ENCODE data around the gene DEFB125. TPM values are rescaled to one million over a fixed set of nuclear protein-coding genes. Genes with fewer than 3 reads are reported as not detected.

The DEFB125 gene
- total RNA-seq, 4 donors from 2014 or later: not detected

- Histone ChIP-seq H3K27ac (no peak overlapping the region), H3K36me3 (no peaks in the 10 kb centered on the region), H3K4me1 (no peaks in the 10 kb centered on the region), H3K27me3 (no peaks in the 10 kb centered on the region), H3K4me3 (no peak overlapping the region), H3K9me3 (no peaks in the 10 kb centered on the region)
- DNase-seq: no peak
- WGBS, 2 donors (ENCODE audit: low coverage in 1 of 2): 69 to 72% methylated on average over 3 of the region's 3 CpGs
- intact Hi-C loops (cut with DNase I; ENCODE audit: low total_unique reads) (no loop called here), in situ Hi-C loops (cut with MboI; ENCODE audit: low pct_ligation_motif_present in 1 of 4, low pct_unique_long_range_greater_than_20kb in 1 of 4, low sequenced_read_pairs in 3 of 4) (no loop called here)
- no peak for TF ChIP-seq EP300 (IDR thresholded peaks at IDR 0.05; ENCODE audit: low read depth)
- no peak for TF ChIP-seq CTCF (IDR thresholded peaks at IDR 0.05)
- TF ChIP-seq POLR2A (IDR thresholded peaks at IDR 0.05): no peak
These were observed 25.0 kb upstream of the DEFB125 start for GRCh38 chr20:62487-62886.

- H3K27me3 ChIP-seq: peaks cover 15% of the 10 kb centered on the region
- 76 to 95% methylated on average over 3 of the region's 3 CpGs for WGBS, 2 donors (ENCODE audit: low coverage in 1 of 2)
These were observed 23.4 kb upstream of the DEFB125 start for GRCh38 chr20:64026-64603.

DNA sequence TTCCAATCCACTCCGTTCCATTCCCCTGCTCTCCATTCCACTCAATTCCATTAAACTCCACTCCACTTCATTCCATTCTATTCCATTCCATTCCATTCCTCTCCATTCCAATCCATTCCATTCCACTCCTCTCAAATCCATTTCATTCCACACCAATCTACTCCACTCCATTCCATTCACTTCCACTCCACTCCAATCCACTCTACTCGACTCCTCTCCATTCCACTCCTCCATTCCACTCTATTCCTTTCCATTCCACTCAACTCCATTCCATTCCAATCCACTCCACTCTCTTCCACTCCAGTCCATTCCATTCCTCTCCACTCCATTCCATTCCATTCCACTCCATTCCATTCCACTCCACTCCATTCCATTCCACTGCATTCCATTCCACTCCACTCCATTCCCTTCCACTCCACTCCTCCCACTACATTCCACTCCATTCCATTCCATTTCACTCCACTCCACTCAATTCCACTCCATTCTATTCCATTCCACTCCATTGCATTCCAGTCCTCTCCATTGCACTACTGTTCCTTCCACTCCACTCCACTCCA, 22.6 kb upstream of the DEFB125 start:
- intact Hi-C loops (cut with DNase I; ENCODE audit: low total_unique reads) (no loop called here), in situ Hi-C loops (cut with MboI; ENCODE audit: low pct_ligation_motif_present in 1 of 4, low pct_unique_long_range_greater_than_20kb in 1 of 4, low sequenced_read_pairs in 3 of 4) (no loop called here)
- no peaks in the 10 kb centered on the region for H3K36me3 ChIP-seq
- no peaks in the 10 kb centered on the region for H3K9me3 ChIP-seq
- TF ChIP-seq CTCF (IDR thresholded peaks at IDR 0.05) (no peak), POLR2AphosphoS5 (IDR thresholded peaks at IDR 0.05) (no peak), EP300 (IDR thresholded peaks at IDR 0.05; ENCODE audit: low read depth) (no peak), POLR2A (IDR thresholded peaks at IDR 0.05) (no peak)
- H3K27ac ChIP-seq: no peak overlapping the region
- no peaks in the 10 kb centered on the region for H3K4me1 ChIP-seq
- H3K27me3 ChIP-seq: peaks cover 20% of the 10 kb centered on the region
- H3K4me3 ChIP-seq: no peak overlapping the region
- 80 to 85% methylated on average over 2 of the region's 2 CpGs for WGBS, 2 donors (ENCODE audit: low coverage in 1 of 2)
- DNase-seq: no peak

More at GRCh38 chr20:64026-64603, 23.4 kb upstream of the DEFB125 start:
- intact Hi-C loops (cut with DNase I; ENCODE audit: low total_unique reads) (no loop called here), in situ Hi-C loops (cut with MboI; ENCODE audit: low pct_ligation_motif_present in 1 of 4, low pct_unique_long_range_greater_than_20kb in 1 of 4, low sequenced_read_pairs in 3 of 4) (no loop called here)
- no peaks in the 10 kb centered on the region for H3K4me1 ChIP-seq
- H3K4me3 ChIP-seq: no peak overlapping the region
- H3K27ac ChIP-seq: no peak overlapping the region
- no peaks in the 10 kb centered on the region for H3K9me3 ChIP-seq
- TF ChIP-seq EP300 (IDR thresholded peaks at IDR 0.05; ENCODE audit: low read depth) (no peak), POLR2A (IDR thresholded peaks at IDR 0.05) (no peak), CTCF (IDR thresholded peaks at IDR 0.05) (no peak), POLR2AphosphoS5 (IDR thresholded peaks at IDR 0.05) (no peak)
- no peaks in the 10 kb centered on the region for H3K36me3 ChIP-seq
- no peak for DNase-seq

DNA sequence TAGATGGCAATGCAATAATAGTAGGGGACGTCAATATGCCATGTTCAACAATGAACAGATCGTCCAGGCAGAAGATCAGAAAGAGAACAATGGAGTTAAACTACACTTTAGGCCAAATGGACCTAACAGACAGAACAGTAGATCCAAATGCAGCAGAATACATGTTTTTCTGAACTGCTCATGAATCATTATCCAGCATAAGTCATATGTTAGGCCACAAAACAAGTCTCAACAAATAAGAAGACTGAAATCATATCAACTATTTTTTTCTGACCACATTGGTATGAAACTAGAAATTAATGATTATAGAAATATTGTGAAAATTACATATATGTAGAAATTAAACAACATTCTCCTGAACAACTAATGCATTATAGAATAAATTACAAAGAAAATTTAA, 10.2 kb upstream of the DEFB125 start:
- Histone ChIP-seq H3K27ac (no peak overlapping the region), H3K4me3 (no peak overlapping the region), H3K4me1 (no peaks in the 10 kb centered on the region), H3K9me3 (peaks cover 0 to 2% of the 10 kb centered on the region in 2 donors), H3K36me3 (no peaks in the 10 kb centered on the region), H3K27me3 (peaks cover 17% of the 10 kb centered on the region)
- no peak for DNase-seq
- intact Hi-C loops (cut with DNase I; ENCODE audit: low total_unique reads) (no loop called here), in situ Hi-C loops (cut with MboI; ENCODE audit: low pct_ligation_motif_present in 1 of 4, low pct_unique_long_range_greater_than_20kb in 1 of 4, low sequenced_read_pairs in 3 of 4) (no loop called here)
- TF ChIP-seq CTCF (IDR thresholded peaks at IDR 0.05): no peak
- TF ChIP-seq POLR2AphosphoS5 (IDR thresholded peaks at IDR 0.05): no peak
- no peak for TF ChIP-seq POLR2A (IDR thresholded peaks at IDR 0.05)
- TF ChIP-seq EP300 (IDR thresholded peaks at IDR 0.05; ENCODE audit: low read depth): no peak
- WGBS, 2 donors (ENCODE audit: low coverage in 1 of 2): 52 to 76% methylated on average over 2 of the region's 2 CpGs

All from transverse colon (tissue), 4 donors.